EL (cell line): Measurements from ENCODE around the gene DIS3L2.
"Not testable (repeated sequence)": the region's sequence is repeated elsewhere in the genome, so short reads cannot be mapped to it uniquely, and the experiment has no call there.

Experiments used
- DNase-seq: peaks from one replicate; pipeline ENCODE4 v3.0.0-alpha.2; 2016

Gene DIS3L2

DNA sequence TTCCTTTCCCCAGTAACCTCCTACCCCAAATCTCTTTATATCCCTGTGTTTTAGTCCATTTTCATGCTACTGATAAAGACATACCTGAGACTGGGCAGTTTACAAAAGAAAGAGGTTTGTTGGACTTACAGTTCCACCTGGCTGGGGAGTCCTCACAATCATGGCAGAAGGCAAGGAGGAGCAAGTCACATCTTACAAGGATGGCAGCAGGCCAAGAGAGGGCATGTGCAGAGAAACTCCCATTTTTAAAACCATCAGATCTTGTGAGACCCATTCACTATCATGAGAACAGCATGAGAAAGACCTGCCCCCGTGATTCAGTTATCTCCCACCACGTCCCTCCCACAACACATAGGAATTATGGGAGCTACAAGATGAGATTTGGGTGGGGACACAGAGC is 352.1 kb downstream of the DIS3L2 start:
- not testable (repeated sequence) for DNase-seq

DNA sequence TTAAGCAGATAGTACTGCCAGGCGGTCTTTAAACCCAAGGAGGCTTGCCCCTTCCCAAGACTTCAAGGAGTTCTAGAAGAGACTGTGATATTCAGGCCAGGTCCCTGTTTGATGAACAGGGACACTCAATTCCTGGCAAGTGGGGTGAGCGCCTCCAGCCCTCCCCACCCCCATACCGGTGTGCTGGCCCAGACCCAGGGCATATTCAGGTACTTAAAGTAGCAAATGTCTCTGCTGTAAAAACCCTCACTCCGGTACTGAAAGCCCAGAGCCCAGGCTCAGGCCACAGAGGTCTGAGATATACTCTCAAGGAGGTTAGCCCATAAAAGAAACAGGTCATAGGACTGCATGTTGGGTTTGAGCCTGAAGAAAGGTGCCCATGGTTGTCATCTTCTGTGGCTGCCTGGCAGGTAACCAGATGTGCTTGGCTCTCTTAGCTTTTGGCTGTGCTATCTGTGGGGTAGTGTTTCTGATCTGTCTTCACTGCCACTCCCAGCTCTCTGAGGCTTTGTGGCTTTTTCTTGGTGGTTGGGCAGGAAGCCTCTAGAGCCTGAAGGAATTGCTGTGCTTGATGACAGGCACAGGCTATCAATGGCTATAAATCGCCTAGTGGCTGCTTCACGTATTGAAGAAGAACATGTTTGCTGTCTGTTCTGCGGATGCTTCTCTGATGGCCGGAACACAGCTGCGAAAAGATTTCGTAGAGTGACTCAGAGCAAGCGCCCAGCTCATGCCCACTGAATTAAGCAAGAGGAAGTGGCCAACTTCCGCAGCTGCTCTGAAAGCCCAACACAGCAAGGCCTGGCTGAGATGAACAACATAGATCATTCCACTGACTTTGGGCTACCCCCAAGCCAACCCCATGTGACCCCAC is 353.8 kb downstream of the DIS3L2 start:
- peak; percentile 89 for DNase-seq

DNA sequence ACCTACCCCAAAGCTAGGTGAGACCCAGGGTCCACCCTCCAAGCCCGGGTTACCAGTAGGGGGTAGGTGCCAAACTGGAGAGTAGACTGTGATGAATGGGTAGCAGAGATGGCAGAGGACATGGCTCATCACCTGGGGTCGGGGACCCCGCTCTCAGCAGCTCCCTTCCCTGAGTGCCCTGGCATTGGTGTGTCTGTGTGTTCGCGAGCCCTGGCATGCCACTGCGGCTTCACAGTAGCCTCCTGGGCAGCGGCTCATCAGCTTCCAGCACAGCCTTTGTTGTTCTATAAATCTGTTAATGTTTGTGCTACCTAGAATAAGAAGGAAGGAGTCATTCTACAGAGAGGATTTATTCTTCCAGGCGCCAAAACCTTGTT is 354.4 kb downstream of the DIS3L2 start:
- DNase-seq = no peak

DNA sequence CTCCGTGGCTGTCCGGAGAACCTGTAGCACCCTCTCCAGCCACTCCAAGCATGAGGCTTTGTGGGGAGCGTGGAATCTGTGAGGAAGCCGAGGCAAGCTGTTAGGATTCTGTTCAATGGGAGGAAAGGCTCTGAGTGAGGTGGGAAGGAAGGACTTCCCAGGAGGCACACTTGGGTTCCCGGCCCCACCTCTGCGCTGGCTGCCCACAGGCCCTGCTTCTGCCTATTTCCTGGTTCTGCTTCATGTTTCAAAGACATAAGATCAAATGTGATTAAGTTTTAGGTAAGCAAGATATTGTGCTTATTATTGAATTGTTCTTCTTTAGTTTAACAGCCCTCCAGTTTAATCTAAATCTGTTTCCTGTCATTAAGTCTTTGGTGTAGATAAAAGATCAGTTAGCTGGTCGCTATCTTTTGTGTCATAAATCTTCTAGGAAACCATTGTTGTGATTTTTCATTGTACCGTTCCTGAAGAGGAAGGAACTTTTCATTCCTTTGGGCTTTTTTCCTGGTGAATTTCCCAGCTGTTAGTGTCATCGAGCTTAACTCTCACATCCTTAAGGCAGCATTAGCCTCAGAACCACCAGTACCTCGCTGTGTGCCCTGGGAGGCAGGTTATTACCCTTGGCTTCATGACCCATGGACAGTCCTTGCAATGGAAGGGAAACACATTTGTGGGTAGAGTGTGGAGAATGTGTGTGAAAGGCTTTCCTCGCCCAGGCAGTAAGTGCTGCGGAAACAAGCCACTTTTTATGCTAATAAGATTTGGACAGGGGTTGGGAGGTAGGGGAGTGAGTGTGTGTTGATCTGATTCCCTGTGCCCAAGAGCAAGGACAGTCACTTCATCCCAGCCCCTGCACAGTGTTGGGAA is 355.2 kb downstream of the DIS3L2 start:
- no peak for DNase-seq

DNA sequence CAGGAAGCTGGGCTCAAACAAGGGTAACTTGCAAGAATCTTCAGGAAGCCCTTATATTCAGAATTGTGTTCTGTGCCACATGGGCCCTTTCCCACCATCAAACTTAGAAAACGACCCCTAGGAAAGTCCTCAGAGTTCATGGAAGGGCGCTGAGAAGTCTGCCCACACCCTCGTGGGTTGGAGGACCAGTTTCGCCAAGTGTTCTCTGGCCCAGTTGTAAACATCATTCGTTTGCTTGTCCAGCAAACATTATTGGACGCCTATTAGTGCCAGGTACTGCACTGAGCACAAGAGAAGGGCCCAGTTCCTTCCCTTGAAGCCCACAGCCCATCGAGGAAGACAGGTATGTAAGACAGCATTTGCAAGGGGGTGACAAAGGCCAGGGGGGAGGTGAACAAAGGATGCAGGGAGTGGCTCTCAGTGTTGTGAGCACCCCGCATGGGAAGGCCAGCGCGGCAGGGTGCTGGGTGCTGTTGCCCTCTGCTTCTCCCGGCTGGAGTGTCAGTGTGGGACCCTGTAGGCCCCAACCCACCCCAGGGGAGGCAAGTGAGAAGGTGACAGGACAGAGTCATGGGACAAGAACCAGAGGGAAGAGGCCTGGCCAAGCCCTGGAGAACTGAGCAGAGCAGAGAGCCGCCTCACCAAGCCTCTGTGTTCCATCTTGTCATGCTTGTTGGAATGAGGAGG is 356.8 kb downstream of the DIS3L2 start:
- no peak for DNase-seq

DNA sequence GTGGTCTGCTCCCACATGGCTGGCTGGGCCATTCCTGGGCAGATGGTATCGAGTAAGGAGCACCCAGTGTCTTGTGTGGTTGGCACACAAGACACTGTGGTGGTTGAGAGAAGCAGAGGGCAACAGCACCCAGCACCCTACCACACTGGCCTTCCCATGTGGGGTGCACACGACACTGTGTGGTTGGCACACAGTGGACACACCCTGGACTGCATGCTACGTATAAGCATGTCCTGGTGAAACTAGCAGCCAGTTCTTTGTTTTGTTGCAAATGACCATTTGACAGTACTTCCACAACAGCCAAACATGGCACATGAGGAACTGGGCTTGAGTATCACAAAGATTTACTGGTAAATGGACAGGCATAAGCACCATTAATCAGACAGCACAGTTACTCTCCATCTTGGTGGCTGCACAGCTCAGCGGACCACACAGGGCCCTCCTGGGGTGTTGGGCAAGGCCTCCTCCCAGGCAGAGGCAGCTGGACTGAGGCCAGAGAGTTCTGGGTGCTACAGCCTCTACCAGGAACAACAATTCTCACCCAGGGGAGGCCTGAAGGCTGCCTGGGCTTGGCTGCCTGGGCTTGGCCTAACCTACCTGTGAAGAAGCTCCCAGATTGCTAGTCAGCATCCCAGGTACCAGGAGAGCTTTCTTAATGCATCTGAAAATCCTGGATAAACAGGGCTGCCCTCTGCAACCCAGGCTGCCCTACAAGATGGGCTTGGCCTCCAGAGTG is 357.7 kb downstream of the DIS3L2 start:
- no peak for DNase-seq

- DNase-seq = no peak
Observed at GRCh38 chr2:232319803-232320442, 358.4 kb downstream of the DIS3L2 start.

DNA sequence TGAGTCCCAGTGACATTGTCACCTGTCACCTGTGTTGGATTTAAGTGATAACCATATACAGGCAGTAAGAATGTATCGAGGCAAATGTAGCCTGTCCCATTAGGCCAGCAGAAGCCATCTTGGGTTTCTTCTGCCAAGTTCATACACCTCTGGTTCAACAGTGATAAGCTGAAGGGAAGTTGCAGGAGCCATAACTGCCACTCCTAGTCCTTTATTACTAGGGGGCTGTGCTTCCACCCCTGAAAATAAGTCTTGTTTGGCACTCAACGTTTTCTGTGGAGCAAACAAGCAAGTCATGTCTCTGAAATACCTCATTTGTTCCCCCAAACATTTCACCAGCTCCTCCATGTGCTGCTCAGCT is 358.9 kb downstream of the DIS3L2 start:
- no peak for DNase-seq

DNA sequence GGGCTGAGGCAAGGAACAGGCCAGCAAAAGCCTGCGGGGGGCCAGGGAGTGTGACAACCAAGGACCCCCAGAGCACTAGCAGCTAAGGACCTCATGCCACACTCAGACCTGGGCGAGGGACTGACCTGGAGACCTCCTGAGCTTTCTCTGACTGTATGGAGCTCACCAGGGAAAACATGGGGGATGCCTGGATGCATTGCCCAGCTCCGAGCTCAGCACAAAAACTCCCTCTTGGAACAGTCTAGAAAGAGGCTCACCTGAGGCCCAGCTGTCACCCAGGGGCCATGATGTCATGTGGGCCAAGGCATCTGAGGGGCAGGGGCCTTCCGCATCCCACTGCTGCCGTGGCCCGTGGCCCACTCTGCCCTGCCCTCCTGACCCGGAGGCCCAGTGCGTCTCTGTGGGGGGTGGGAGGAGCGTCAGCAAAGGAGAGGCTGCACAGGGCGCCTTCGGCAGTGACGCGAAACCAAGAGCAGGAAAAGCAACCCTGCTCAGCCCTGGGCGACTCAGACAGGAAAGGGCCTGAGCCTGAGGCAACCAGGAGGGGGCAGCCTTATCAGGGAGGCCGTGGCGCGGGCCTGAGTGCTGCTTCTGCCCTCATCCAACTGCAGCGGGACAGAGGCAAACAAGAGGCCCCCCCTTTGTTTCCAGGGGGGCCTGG is 359.8 kb downstream of the DIS3L2 start:
- DNase-seq = no peak

DNA sequence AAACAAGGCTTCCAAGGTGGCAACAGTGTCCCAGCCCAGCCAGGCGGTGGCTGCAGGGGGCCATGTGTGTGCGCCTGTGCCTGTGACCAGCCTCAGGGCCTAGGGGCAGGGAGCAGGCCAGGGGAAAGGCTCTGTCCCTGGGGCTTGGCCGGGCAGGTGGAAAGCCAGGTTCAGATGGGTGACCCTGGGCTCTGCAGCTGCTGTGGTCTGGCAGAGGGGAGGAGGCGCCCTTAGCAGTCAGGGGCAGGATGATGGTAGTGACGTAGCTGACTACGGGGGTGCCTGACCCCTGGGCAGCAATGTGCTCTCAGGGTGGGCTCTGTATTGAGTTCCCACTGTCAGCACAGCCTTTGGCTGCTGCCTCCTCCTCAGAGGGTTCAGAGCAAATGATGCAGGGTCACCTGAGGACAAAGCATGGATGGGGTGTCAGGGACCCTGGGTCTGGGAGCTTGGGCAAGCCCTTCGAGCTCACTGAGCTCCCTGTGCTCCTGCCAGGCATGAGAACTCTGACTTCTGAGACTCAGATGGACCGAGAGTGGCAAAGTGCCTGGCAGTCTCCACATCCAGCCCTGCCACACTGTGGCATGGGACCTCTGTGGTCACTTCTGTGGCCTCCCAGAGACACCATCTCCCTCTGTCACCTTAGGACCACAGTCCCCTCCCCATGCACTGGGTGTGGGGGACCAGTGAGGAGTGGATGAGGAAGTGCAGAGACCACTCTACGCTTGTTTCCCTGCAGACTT is 360.5 kb downstream of the DIS3L2 start:
- DNase-seq = no peak

GRCh38 chr2:232322560-232323327 is 361.2 kb downstream of the DIS3L2 start:
- no peak for DNase-seq

GRCh38 chr2:232323328-232323650 is 361.8 kb downstream of the DIS3L2 start:
- no peak for DNase-seq

GRCh38 chr2:232323967-232324366 is 362.5 kb downstream of the DIS3L2 start:
- not testable (repeated sequence) for DNase-seq

GRCh38 chr2:232324778-232325177 is 363.3 kb downstream of the DIS3L2 start:
- no peak for DNase-seq

DNA sequence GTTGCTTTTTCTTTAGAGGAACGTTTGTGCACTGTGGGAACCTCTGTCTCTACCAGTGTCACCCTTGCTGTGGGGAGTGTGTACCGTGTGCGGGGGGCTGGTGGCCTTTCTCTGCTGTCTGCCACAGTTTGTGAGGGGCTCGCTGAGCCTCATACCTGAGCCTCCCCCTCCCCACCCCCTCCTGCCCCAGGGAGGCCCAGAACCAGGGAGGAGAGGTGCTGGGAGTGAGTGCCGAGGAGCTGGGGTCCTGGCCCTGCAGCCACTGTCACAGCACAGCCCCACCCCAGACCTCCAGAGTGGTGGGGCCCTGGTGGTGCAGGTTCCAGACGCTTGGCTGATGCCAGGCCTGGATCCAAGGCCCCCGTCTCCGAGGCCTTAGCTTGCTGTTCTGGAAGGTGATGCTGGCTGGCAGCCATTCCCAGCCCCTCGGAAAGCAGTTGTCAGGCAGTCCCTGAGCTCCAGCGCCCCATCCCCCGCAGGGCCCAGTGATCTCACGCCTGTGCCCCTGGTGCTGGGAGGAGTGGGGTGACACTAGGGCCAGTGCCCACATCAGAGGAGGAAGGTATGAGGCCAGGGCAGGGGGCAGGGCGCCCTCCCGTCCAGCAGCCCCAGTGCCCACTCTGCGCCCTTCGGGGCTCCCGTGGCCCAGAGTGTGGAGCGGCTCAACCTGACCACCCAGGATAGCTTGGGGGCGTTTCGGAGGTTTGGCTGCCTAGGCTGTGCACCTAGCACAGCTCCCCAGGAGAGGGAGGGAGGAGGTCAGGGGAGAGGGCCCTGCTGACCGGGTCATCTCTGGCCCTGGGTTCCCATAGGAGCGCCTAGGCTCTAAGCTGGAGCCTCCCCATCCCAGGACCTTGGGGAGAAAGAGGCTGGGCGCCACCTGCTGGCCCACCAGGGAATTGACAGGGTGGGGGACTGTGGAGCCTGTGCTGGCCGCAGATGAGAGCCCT is 364.1 kb downstream of the DIS3L2 start:
- peak; percentile 42 for DNase-seq

GRCh38 chr2:232326274-232327104 is 365.0 kb downstream of the DIS3L2 start:
- DNase-seq = not testable (repeated sequence)

DNA sequence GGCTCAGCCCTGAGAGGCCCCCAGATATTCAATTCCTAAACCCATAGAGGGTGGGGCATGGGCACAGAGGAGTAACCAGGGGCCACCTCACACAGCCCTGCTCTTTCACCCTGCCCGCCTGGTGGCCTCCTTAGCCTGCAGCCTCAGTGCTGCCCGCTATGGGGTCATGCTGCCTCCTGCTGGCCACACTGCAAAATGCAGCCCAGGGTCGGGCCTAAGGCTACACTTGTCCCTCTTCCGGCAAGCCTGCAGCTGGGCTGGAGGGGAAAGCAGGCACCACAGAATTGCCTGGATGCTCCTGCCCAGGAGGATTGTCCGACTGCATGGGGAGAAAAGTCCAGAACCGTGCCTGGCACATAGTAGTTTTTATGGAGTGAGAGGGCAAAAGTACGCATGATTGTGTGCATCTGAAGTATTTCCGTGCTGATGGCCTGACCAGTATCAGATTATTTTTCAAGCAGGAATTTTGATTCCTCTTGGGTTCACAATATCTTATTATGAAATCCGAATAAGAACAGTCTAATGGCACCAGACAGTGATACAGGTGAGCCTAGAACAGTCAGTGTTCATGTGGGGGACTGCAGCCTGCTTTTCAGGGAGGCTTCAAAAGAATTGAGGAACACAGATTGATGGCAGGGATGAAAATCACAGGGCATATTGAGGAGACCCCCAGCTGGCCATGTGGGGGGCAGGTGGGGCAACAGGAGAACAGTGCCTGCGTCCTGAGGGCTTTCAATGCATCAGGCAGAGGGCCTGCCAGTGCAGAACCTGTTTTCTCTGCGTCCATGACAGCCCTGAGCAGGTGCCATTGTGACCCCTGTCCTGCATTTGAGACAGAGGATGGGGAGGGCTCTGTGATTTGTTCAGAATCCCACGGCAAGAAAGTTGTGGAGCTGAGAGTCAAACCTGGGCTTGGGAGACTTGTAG is 365.9 kb downstream of the DIS3L2 start:
- peak; percentile 42 for DNase-seq
